Measurements from ENCODE around the gene LOXL4. TPM values are rescaled to one million over a fixed set of nuclear protein-coding genes. Genes with fewer than 3 reads are reported as not detected.

Gene LOXL4
- total and polyA plus RNA-seq, 2 donors from 2014 or later, result 3.4 to 15.1 TPM

- Histone ChIP-seq H3K4me3 (ENCODE audit: low read length in 3 of 3) (no peak overlapping the region), H3K9ac (ENCODE audit: low read length in 3 of 3) (no peak overlapping the region), H3K9me3 (ENCODE audit: control insufficient read depth in 2 of 3, insufficient read depth in 1 of 3, low read length in 3 of 3) (no peaks in the 10 kb centered on the region), H3K36me3 (ENCODE audit: control insufficient read depth in 2 of 3, insufficient read depth in 3 of 3, low read length in 3 of 3) (no peaks in the 10 kb centered on the region), H3K27ac (ENCODE audit: low read depth in 2 of 2, low read length in 2 of 2) (no peak overlapping the region), H3K27me3 (ENCODE audit: control insufficient read depth, insufficient read depth, low read length) (no peaks in the 10 kb centered on the region), H3K4me1 (ENCODE audit: control insufficient read depth in 2 of 3, insufficient read depth in 2 of 3, low read depth in 1 of 3, low read length in 3 of 3) (peaks cover 0 to 14% (median 4%) of the 10 kb centered on the region in 3 donors)
- DNase-seq (peak in 1 of 5 donors; percentile 25), FAIRE-seq (no peak)
- no peak for TF ChIP-seq CTCF (IDR thresholded peaks at IDR 0.05; ENCODE audit: borderline replicate concordance, extremely low read depth, insufficient read depth)
- intact Hi-C loops (cut with DNase I), result no loop called here
Observed at GRCh38 chr10:98264378-98265065, 3.5 kb downstream of the LOXL4 start.

- H3K4me1 ChIP-seq (ENCODE audit: control insufficient read depth in 2 of 3, insufficient read depth in 2 of 3, low read depth in 1 of 3, low read length in 3 of 3), result peaks cover 0 to 6% (median 0%) of the 10 kb centered on the region in 3 donors
- no peaks in the 10 kb centered on the region for H3K9me3 ChIP-seq (ENCODE audit: control insufficient read depth in 2 of 3, insufficient read depth in 1 of 3, low read length in 3 of 3)
- intact Hi-C loops (cut with DNase I), result no loop called here
- no peak overlapping the region for H3K27ac ChIP-seq (ENCODE audit: low read depth in 2 of 2, low read length in 2 of 2)
- no peak for DNase-seq
- H3K9ac ChIP-seq (ENCODE audit: low read length in 3 of 3), result no peak overlapping the region
- no peak for FAIRE-seq
- H3K36me3 ChIP-seq (ENCODE audit: control insufficient read depth in 2 of 3, insufficient read depth in 3 of 3, low read length in 3 of 3), result peaks cover 0 to 3% (median 0%) of the 10 kb centered on the region in 3 donors
- H3K27me3 ChIP-seq (ENCODE audit: control insufficient read depth, insufficient read depth, low read length), result no peaks in the 10 kb centered on the region
- no peak for TF ChIP-seq CTCF (IDR thresholded peaks at IDR 0.05; ENCODE audit: borderline replicate concordance, extremely low read depth, insufficient read depth)
- H3K4me3 ChIP-seq (ENCODE audit: low read length in 3 of 3), result no peak overlapping the region
Observed at GRCh38 chr10:98263088-98263487, 4.9 kb downstream of the LOXL4 start.

GRCh38 chr10:98262571-98262970, 5.4 kb downstream of the LOXL4 start:
- Histone ChIP-seq H3K9me3 (ENCODE audit: control insufficient read depth in 2 of 3, insufficient read depth in 1 of 3, low read length in 3 of 3) (no peaks in the 10 kb centered on the region), H3K4me1 (ENCODE audit: control insufficient read depth in 2 of 3, insufficient read depth in 2 of 3, low read depth in 1 of 3, low read length in 3 of 3) (peaks cover 0 to 3% (median 0%) of the 10 kb centered on the region in 3 donors), H3K27me3 (ENCODE audit: control insufficient read depth, insufficient read depth, low read length) (no peaks in the 10 kb centered on the region), H3K27ac (ENCODE audit: low read depth in 2 of 2, low read length in 2 of 2) (no peak overlapping the region), H3K9ac (ENCODE audit: low read length in 3 of 3) (no peak overlapping the region), H3K36me3 (ENCODE audit: control insufficient read depth in 2 of 3, insufficient read depth in 3 of 3, low read length in 3 of 3) (peaks cover 0 to 3% (median 0%) of the 10 kb centered on the region in 3 donors), H3K4me3 (ENCODE audit: low read length in 3 of 3) (no peak overlapping the region)
- peak in 2 of 5 donors; percentile 33 to 82 for DNase-seq
- TF ChIP-seq CTCF (IDR thresholded peaks at IDR 0.05; ENCODE audit: borderline replicate concordance, extremely low read depth, insufficient read depth), result peak; percentile 39
- no peak for FAIRE-seq
- intact Hi-C loops (cut with DNase I), result no loop called here

All from kidney (tissue), 14 donors.